Heart right ventricle (tissue), 16 donors: ENCODE results near the gene ALOX15. TPM values are rescaled to one million over a fixed set of nuclear protein-coding genes. Genes with fewer than 3 reads are reported as not detected.
A peak's percentile ranks its signal among the peaks of the same experiment; 100 is the strongest.

Experiments
- ATAC-seq, 8 donors: fragments of 200-7000 bp; cut with Tn5 transposase; one replicate each; pipeline ENCODE4 v1.9.1; 2020; ENCODE audit warnings: mild to moderate bottlenecking in 8 of 8, moderate library complexity in 8 of 8, moderate number of reproducible peaks in 1 of 8
- DNase-seq, 2 donors: peaks; one replicate each; pipeline ENCODE4 v3.0.0-alpha.2; 2020
- H3K27ac ChIP-seq, 10 donors: fragments of 200-600 bp; sonication (generic) in 2 of 10; one replicate each; pipeline versions ENCODE4 v1.5.0 to v1.8.0; 2020 to 2022; ENCODE audit warnings: mild to moderate bottlenecking in 3 of 10
- H3K27me3 ChIP-seq, 7 donors: fragments of 200-600 bp; one replicate each; pipeline ENCODE4 v1.8.0; 2021 to 2022; ENCODE audit warnings: mild to moderate bottlenecking in 2 of 7
- H3K36me3 ChIP-seq, 9 donors: fragments of 200-600 bp; sonication (generic) in 1 of 9; one replicate each; pipeline versions ENCODE4 v1.5.0 to v1.8.0; 2020 to 2022; ENCODE audit warnings: mild to moderate bottlenecking in 2 of 9
- H3K4me1 ChIP-seq, 9 donors: fragments of 200-600 bp; sonication (generic) in 1 of 9; one replicate each; pipeline versions ENCODE4 v1.5.0 to v1.8.0; 2020 to 2022; ENCODE audit warnings: mild to moderate bottlenecking in 4 of 9
- H3K4me3 ChIP-seq, 10 donors: fragments of 200-600 bp; sonication (generic) in 2 of 10; one replicate each; pipeline versions ENCODE4 v1.5.0 to v1.8.0; 2020 to 2022; ENCODE audit warnings: mild to moderate bottlenecking in 7 of 10, moderate library complexity in 2 of 10
- H3K9me3 ChIP-seq, 11 donors: fragments of 200-600 bp in 10 of 11; sonication (generic) in 2 of 11; one replicate each; pipeline versions ENCODE4 v1.5.0 to v1.8.0; 2013 to 2022; ENCODE audit warnings: mild to moderate bottlenecking in 2 of 11, control low read depth in 1 of 11, moderate library complexity in 1 of 11
- WGBS, 2 donors: extraction: QIAGEN DNeasy Blood & Tissue Kit; methylation state at CpG; one replicate each; pipeline ENCODE4 v1.1.7; 2013; ENCODE audit warnings: inconsistent platforms in 1 of 2; 5-methylcytosine and 5-hydroxymethylcytosine counted together
- intact Hi-C, 10 donors: fragments of 100-400 bp; cut with DNase I; formaldehyde crosslinking; loops; one replicate each; pipeline versions ENCODE4 v1.11.1 to v1.14.2; 2022
- polyA plus RNA-seq, 2 donors: library from polyadenylated mRNA; stranded (reverse); fragments of 200-250 nt; gene quantifications; one replicate each; pipeline ENCODE4 v1.2.3, GENCODE V29; 2013
- total RNA-seq, 10 donors: library from RNA; stranded (reverse); fragmentation: NEBNext Ultra II Directional in 3 of 10; extraction: Animal tissue kit (Norgen Biotek cat#: 25700) in 3 of 10; gene quantifications; one replicate each; pipeline versions ENCODE4 v1.2.1 to v1.2.4, GENCODE V29; 2021 to 2023
- TF ChIP-seq, protein P1 (sequence below), 9 donors: fragments of 200-600 bp; sonication (generic) in 2 of 9; IDR thresholded peaks; one replicate each; pipeline versions ENCODE4 v1.5.0 to v1.8.0; 2021 to 2022; ENCODE audit warnings: antibody characterized with exemption in 9 of 9, mild to moderate bottlenecking in 5 of 9, moderate library complexity in 1 of 9
- donor health status: Arrhythmogenic right ventricular cardiomyopathy.
- donor health status: ischemic (EF 13 %, LVEDD 7.1; RV severe dilation, severe dysfunction).
- donor health status: healthy with polysubstance abuse.
- donor health status: DM: no; HTN: yes; CAD: no.
- donor health status: DM: no; HTN: no; CAD: no.
- donor health status: ischemic (EF 25% LVEDD 6.9; RV normal size, moderate dysfunction).
- donor health status: ischemic (EF 25% LVEDD 5.7; RV mildly dilated, moderate dysfunction).
- donor health status: healthy.
- donor health status: DM: yes; HTN: yes; CAD: no.
- donor health status: Ischemic cardiomyopathy.
- donor health status: ischemic (EF 35%, LVEDD 5.7; RV mildly dilated, moderate dysfunction).
- donor health status: nonischemic (EF 11% LVEDD 7.7; RV severe dilation, severe dysfunction).
- donor health status: DM: yes; HTN: yes; CAD: no.
- donor health status: PGD.
- donor health status: ischemic (EF 29% LVEDD 5.4; RV normal size, mild dysfunction).
- donor health status: nonischemic (EF 23%, LVEDD 6.1; RV moderate dilation, normal function).

The ALOX15 gene
- total and polyA plus RNA-seq, 12 donors = 0.11 to 1.3 (median 0.16) TPM; not detected in 5

DNA sequence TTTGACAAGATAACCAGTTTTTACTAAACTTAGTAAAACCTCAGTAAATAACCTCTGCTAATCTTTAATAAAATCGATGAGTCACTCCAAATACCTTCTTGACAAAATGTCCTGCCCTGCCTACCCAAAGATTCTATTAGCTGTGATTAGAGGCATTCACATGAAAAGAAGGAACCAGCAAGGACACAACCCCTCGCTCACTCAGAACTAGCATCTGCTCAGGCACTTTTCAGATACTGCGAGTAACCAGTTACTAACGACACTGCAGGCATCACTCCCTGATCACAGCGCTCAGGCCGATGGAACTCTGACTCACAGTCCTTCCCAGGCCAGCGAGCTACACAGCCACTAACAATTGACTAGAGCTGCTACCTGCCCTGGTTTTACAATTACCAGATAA lies 38.2 kb upstream of the ALOX15 start:
- no peaks in the 10 kb centered on the region for H3K27me3 ChIP-seq
- TF ChIP-seq, protein P1, sequence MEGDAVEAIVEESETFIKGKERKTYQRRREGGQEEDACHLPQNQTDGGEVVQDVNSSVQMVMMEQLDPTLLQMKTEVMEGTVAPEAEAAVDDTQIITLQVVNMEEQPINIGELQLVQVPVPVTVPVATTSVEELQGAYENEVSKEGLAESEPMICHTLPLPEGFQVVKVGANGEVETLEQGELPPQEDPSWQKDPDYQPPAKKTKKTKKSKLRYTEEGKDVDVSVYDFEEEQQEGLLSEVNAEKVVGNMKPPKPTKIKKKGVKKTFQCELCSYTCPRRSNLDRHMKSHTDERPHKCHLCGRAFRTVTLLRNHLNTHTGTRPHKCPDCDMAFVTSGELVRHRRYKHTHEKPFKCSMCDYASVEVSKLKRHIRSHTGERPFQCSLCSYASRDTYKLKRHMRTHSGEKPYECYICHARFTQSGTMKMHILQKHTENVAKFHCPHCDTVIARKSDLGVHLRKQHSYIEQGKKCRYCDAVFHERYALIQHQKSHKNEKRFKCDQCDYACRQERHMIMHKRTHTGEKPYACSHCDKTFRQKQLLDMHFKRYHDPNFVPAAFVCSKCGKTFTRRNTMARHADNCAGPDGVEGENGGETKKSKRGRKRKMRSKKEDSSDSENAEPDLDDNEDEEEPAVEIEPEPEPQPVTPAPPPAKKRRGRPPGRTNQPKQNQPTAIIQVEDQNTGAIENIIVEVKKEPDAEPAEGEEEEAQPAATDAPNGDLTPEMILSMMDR (IDR thresholded peaks at IDR 0.05) = no peak
- no peak overlapping the region for H3K27ac ChIP-seq
- intact Hi-C loops = no loop called here
- no peak overlapping the region for H3K4me3 ChIP-seq
- H3K4me1 ChIP-seq = peaks cover 0 to 10% (median 0%) of the 10 kb centered on the region in 9 donors
- no peaks in the 10 kb centered on the region for H3K9me3 ChIP-seq
- DNase-seq (no peak), ATAC-seq (no peak)
- peaks cover 0 to 89% (median 53%) of the 10 kb centered on the region in 9 donors for H3K36me3 ChIP-seq
- 86 to 91% methylated on average over 7 of the region's 7 CpGs for WGBS, 2 donors

DNA sequence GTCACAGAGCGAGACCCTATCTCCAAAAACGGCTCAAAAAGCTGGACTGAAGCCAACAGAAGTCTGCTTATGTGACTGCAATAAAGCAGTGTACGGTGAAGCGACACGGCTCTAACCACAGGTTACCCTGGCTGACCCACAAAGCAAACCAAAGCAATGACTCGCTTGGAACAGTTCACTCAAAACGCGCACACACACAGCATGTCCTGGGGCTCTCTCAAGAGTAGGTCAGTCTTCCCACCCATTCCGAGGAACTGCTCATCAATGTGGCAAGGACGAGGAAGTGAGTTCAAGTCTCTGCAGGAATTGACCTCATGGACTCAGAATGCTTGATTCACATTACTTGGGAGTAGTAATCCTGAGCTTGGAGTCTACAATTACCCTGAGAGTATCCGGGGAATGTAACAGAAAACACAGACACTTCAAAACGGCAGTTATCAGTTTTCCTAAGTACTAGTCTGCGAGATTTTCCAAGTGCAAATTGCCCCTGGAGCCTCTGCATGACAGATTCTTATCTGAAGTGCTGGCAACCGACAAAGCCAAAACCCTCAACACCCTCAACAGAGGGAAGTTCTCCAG lies 37.1 kb upstream of the ALOX15 start:
- H3K9me3 ChIP-seq = no peaks in the 10 kb centered on the region
- H3K27ac ChIP-seq = no peak overlapping the region
- no peak overlapping the region for H3K4me3 ChIP-seq
- H3K4me1 ChIP-seq = peaks cover 0 to 10% (median 0%) of the 10 kb centered on the region in 9 donors
- 46 to 58% methylated on average over 14 of the region's 14 CpGs for WGBS, 2 donors
- H3K27me3 ChIP-seq = no peaks in the 10 kb centered on the region
- no peak for DNase-seq
- H3K36me3 ChIP-seq = peaks cover 0 to 95% (median 65%) of the 10 kb centered on the region in 9 donors
- TF ChIP-seq, protein P1 (IDR thresholded peaks at IDR 0.05) = no peak
- ATAC-seq = peak in 1 of 8 donors; percentile 21
- intact Hi-C loops = no loop called here

DNA sequence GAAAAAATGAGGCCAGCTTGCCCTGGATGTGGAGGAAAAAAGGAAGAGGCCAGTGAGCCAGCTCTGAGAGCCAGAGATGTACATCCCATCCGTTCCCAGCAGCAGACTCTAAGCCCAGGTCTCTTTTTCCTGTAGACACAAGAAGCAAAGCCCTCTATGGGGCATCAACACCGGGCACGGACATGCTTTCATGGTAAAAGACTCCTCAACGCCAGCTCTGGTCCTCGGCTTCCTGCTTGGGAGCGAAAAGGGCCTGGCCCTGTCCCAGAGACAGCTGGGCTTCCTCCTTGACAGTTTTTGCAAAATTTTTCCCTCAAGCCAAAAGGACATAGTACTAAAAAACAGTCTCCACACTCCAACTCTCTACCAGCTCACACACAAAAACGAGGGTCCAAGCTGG lies 35.3 kb upstream of the ALOX15 start:
- Histone ChIP-seq H3K4me1 (peaks cover 0 to 10% (median 0%) of the 10 kb centered on the region in 9 donors), H3K27me3 (no peaks in the 10 kb centered on the region), H3K9me3 (no peaks in the 10 kb centered on the region), H3K4me3 (no peak overlapping the region), H3K27ac (no peak overlapping the region), H3K36me3 (peaks cover 0 to 100% (median 69%) of the 10 kb centered on the region in 9 donors)
- TF ChIP-seq, protein P1 (IDR thresholded peaks at IDR 0.05) = no peak
- 75 to 90% methylated on average over 7 of the region's 7 CpGs for WGBS, 2 donors
- intact Hi-C loops = no loop called here
- ATAC-seq = peak in 1 of 8 donors; percentile 35
- DNase-seq = peak in 1 of 2 donors; percentile 22

DNA sequence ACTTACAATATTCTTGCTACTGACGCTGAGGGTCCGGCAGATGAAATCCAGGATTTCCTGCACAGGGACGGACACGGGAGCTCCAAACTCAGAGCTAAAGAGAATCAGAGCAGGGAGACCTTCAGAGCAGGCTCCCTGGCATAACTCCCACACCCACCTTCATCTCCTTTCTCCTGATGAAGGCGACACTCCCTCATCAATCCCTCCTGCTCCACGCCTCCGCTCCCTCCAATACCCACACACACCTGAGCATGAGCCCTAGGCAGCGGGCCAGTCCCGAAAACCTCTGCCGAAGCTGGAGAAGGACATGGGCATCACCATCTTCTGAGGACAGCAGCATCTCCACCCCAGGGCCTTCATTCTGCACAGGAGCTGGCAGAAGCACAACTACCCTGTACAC lies 34.3 kb upstream of the ALOX15 start:
- TF ChIP-seq, protein P1 (IDR thresholded peaks at IDR 0.05) = no peak
- DNase-seq (no peak), ATAC-seq (no peak)
- H3K27ac ChIP-seq = no peak overlapping the region
- H3K36me3 ChIP-seq = peaks cover 0 to 100% (median 66%) of the 10 kb centered on the region in 9 donors
- intact Hi-C loops = no loop called here
- H3K27me3 ChIP-seq = no peaks in the 10 kb centered on the region
- no peaks in the 10 kb centered on the region for H3K9me3 ChIP-seq
- 94 to 96% methylated on average over 10 of the region's 10 CpGs for WGBS, 2 donors
- H3K4me1 ChIP-seq = peaks cover 0 to 10% (median 0%) of the 10 kb centered on the region in 9 donors
- no peak overlapping the region for H3K4me3 ChIP-seq
